HepG2 (cell line): ENCODE measurements around the gene FLT3LG. TPM values are rescaled to one million over a fixed set of nuclear protein-coding genes. Genes with fewer than 3 reads are reported as not detected.

Experiments
- BCL6 ChIP-seq: IDR thresholded peaks from 2 replicates; pipeline ENCODE4 v1.6.1; 2016; ENCODE audit warnings: missing genetic modification reagents, missing compliant biosample characterization
- ELF1 ChIP-seq: sonication (generic); formaldehyde crosslinking; IDR thresholded peaks from 2 replicates; pipeline ENCODE4 v1.4.0; 2020; ENCODE audit warnings: missing genetic modification reagents
- PAXIP1 ChIP-seq: sonication (generic); formaldehyde crosslinking; conservative IDR thresholded peaks from 2 replicates; pipeline ENCODE4 v1.4.0; 2020; ENCODE audit warnings: mild to moderate bottlenecking, missing genetic modification reagents, moderate library complexity
- PRDM15 ChIP-seq: sonication (generic); formaldehyde crosslinking; IDR thresholded peaks from 2 replicates; pipeline ENCODE4 v1.4.0; 2020; ENCODE audit warnings: missing genetic modification reagents
- SPEN ChIP-seq: sonication (generic); formaldehyde crosslinking; IDR thresholded peaks from 2 replicates; pipeline ENCODE4 v1.5.1; 2020; ENCODE audit warnings: low read depth, mild to moderate bottlenecking, missing genetic modification reagents
- TIGD3 ChIP-seq: sonication (generic); formaldehyde crosslinking; IDR thresholded peaks from 2 replicates; pipeline ENCODE4 v1.5.1; 2020; ENCODE audit warnings: mild to moderate bottlenecking, missing genetic modification reagents, borderline replicate concordance
- ZC3H13 ChIP-seq: sonication (generic); formaldehyde crosslinking; IDR thresholded peaks from 2 replicates; pipeline ENCODE4 v1.8.1; 2023; ENCODE audit warnings: mild to moderate bottlenecking, missing genetic modification reagents, moderate library complexity
- ZFP62 ChIP-seq: sonication (generic); formaldehyde crosslinking; IDR thresholded peaks from 2 replicates; pipeline ENCODE4 v1.4.0; 2020; ENCODE audit warnings: missing genetic modification reagents
- ZFX ChIP-seq: sonication (generic); formaldehyde crosslinking; IDR thresholded peaks from 2 replicates; pipeline ENCODE4 v1.4.0; 2020; ENCODE audit warnings: mild to moderate bottlenecking, low read depth, missing genetic modification reagents, moderate library complexity
- ZNF263 ChIP-seq: sonication (generic); formaldehyde crosslinking; IDR thresholded peaks from 2 replicates; pipeline ENCODE4 v1.4.0; 2020; ENCODE audit warnings: missing genetic modification reagents
- ZNF274 ChIP-seq: sonication (generic); formaldehyde crosslinking; IDR thresholded peaks from 2 replicates; pipeline ENCODE4 v1.5.1; 2020; ENCODE audit warnings: mild to moderate bottlenecking, missing genetic modification reagents
- ZNF460 ChIP-seq: sonication (generic); formaldehyde crosslinking; IDR thresholded peaks from 2 replicates; pipeline ENCODE4 v1.5.1; 2020; ENCODE audit warnings: missing genetic modification reagents, mild to moderate bottlenecking, borderline replicate concordance
- ZNF619 ChIP-seq: sonication (generic); formaldehyde crosslinking; IDR thresholded peaks from 2 replicates; pipeline ENCODE4 v1.4.0; 2020; ENCODE audit warnings: mild to moderate bottlenecking, missing genetic modification reagents
- ZNF687 ChIP-seq: sonication (generic); formaldehyde crosslinking; IDR thresholded peaks from 2 replicates; pipeline ENCODE4 v1.5.1; 2020; ENCODE audit warnings: mild to moderate bottlenecking, missing genetic modification reagents, moderate library complexity
- ZNF761 ChIP-seq: sonication (generic); formaldehyde crosslinking; conservative IDR thresholded peaks from 2 replicates; pipeline ENCODE4 v1.4.0; 2020; ENCODE audit warnings: mild to moderate bottlenecking, missing genetic modification reagents
- polyA plus RNA-seq, 8 experiments: library from polyadenylated mRNA; depleted of rRNA in 3 of 8; stranded (reverse) in 7 of 8; unstranded in 1 of 8; fragments of >200 nt; fragmentation: Illumina TruSeq in 4 of 8; extraction: Trizol in 4 of 8; gene quantifications; 2 replicates each; pipeline versions ENCODE4 v1.2.1 to v1.2.3, GENCODE V29; 2011 to 2016; ENCODE audit warnings: low read depth in 4 of 8, missing spikeins in 1 of 8, mixed read lengths in 1 of 8; ENCODE audit not compliant: insufficient read depth in 1 of 8
- total RNA-seq, 5 experiments: library from RNA; depleted of rRNA; stranded (reverse); fragments of >200 nt; fragmentation: Illumina TruSeq; extraction: Trizol; gene quantifications; 2 replicates each; pipeline ENCODE4 v1.2.3, GENCODE V29; 2016; ENCODE audit warnings: low read depth in 1 of 5

FLT3LG gene
- total and polyA plus RNA-seq, 2 of the 13 experiments (the other 11 are each of a cell fraction or from before 2014, with no cell fraction given), result 1.5 to 2.6 TPM

- TF ChIP-seq ZNF263 (no peak), ZFX (CRISPR knock-in tag) (no peak), ELF1 (CRISPR knock-in tag) (no peak), PRDM15 (0 out of 2 replicates have a peak, but pooled peaks have one; percentile 16), TIGD3 (no peak; the same call in 1 of the 2 replicates), ZNF619 (no peak), SPEN (CRISPR knock-in tag) (no peak), ZC3H13 (CRISPR knock-in tag) (no peak), ZNF460 (CRISPR knock-in tag) (no peak), ZNF761 (no peak), PAXIP1 (CRISPR knock-in tag) (no peak), ZFP62 (no peak), ZNF274 (CRISPR knock-in tag) (no peak), BCL6 (CRISPR knock-in tag) (no peak), ZNF687 (CRISPR knock-in tag) (no peak)
These were observed 20.2 kb upstream of the FLT3LG start (continued) for GRCh38 chr19:49453757-49454240.
